Measurements from ENCODE around the gene DDX51.
A peak's percentile ranks its signal among the peaks of the same experiment; 100 is the strongest.
"Not testable (repeated sequence)": the region's sequence is repeated elsewhere in the genome, so short reads cannot be mapped to it uniquely, and the experiment has no call there.

DDX51 gene

GRCh38 chr12:132154941-132155770 is 11.0 kb upstream of the DDX51 start:
- DNase-seq (ENCODE audit: low spot score): no peak

DNA sequence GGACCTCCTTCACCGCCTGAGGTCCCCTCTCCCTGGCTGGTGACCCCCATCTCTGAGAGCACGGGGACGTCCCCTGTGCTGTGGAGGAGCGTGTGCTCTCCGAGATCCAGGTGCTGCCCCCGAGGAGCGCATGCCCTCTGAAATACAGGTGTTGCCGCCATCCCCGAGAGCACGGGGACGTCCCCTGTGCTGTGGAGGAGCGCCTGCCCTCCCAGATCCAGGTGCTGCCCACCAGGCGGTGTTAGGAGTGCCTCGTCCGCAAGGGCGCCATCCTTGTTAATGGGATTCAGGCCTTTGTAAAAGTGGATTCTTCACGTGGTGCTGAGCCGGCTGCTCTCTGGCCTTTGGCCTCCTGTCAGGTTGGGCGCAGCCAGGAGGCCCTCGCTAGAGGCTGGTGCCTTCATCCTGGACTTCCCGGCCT is 10.2 kb upstream of the DDX51 start:
- no peak for DNase-seq (ENCODE audit: low spot score)

GRCh38 chr12:132153501-132154340 is 9.6 kb upstream of the DDX51 start:
- DNase-seq (ENCODE audit: low spot score): peak; percentile 92

DNA sequence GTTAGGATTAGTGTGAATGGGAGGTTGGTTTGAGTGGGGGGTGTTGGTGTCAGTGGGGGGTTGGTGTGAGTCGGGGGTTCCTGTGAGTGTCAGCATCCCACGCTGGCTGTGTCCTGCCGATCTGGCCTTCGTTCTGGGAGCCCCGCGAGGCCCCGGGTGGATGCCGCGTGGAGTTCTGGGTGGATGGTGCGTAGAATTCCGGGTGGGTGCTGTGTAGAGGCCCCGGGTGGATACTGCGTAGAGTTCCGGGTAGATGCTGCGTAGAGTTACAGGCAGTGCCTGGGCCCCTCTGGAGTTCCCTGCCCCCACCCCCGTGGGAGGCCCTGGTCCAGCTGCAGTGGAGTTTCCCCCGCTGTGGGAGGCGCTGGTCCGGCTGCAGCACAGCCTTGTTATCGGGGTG is 8.8 kb upstream of the DDX51 start:
- DNase-seq (ENCODE audit: low spot score): no peak

DNA sequence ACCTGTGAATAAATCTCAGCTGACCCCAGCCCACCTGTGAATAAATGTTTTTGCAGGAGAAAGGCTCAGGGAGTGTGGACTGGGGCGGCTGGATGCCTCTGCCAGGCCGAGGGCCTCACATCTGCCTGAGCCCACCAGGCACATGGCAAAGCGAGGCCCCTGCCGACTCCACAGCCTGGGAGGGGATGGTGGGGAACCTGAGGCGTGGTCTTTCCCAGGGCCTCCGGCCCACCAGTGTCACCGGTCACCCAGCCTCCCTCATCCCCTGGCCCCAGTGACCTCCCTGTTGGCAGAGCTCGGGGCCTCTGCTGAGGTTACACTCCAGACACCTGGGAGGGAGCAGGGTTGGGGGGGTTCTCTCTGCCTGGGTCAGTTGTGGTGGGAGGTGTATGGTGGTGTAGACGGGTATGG is 8.3 kb upstream of the DDX51 start:
- no peak for DNase-seq (ENCODE audit: low spot score)

DNA sequence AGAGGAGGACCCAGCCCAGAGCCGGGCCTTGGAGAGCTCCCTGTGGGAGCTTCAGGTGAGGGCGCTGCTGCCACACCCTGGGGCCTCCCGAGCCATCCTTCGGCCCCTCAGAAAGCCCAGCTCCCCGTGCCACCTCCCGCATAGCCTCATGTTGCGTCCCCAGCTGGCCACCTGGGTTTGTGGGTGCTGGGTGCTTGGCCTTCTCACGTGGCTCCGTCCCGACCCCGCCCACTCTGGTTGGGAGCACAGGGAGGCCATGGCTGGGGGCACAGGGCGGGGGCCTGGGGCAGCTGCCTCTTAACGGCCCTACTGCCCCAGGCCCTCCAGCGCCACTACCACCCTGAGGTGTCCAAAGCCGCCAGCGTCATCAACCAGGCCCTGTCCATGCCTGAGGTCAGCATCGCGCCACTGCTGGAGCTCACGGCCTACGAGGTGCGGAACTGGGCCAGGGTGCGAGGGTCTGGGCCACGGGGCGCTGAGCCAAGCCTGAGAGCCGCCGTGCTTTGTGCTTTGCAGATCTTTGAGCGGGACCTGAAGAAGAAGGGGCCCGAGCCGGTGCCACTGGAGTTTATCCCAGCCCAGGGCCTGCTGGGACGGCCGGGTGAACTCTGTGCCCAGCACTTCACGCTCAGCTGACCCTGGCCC is 7.8 kb upstream of the DDX51 start:
- no peak for DNase-seq (ENCODE audit: low spot score)

DNA sequence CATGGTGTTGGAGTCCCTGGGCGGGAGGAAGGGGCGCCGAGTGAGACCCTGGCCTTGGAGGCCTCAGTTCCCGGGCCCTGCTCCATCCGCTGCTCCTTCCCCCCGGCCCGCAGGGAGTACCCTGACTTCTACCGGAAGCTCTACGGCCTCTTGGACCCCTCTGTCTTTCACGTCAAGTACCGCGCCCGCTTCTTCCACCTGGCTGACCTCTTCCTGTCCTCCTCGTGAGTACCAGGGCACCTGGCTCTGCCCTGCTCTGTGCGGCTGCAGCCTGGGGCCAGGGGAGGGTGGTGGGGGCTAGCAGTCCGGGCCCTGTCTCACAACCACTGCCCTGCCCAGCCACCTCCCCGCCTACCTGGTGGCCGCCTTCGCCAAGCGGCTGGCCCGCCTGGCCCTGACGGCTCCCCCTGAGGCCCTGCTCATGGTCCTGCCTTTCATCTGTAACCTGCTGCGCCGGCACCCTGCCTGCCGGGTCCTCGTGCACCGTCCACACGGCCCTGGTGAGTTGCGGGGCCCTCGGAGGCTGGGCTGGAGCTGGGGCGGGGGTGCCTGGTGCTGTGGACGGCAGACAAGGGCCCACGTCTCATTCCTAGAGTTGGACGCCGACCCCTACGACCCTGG is 7.1 kb upstream of the DDX51 start:
- DNase-seq (ENCODE audit: low spot score): no peak

GRCh38 chr12:132150780-132151144 is 6.6 kb upstream of the DDX51 start:
- DNase-seq (ENCODE audit: low spot score): no peak

- not testable (repeated sequence) for DNase-seq (ENCODE audit: low spot score)
Measured at GRCh38 chr12:132149526-132149925, 5.4 kb upstream of the DDX51 start.

- no peak for DNase-seq (ENCODE audit: low spot score)
Measured at GRCh38 chr12:132148368-132149045, 4.4 kb upstream of the DDX51 start.

- DNase-seq (ENCODE audit: low spot score): no peak
Measured at GRCh38 chr12:132147423-132148367, 3.6 kb upstream of the DDX51 start.

- no peak for DNase-seq (ENCODE audit: low spot score)
Measured at GRCh38 chr12:132146772-132147422, 2.8 kb upstream of the DDX51 start.

DNA sequence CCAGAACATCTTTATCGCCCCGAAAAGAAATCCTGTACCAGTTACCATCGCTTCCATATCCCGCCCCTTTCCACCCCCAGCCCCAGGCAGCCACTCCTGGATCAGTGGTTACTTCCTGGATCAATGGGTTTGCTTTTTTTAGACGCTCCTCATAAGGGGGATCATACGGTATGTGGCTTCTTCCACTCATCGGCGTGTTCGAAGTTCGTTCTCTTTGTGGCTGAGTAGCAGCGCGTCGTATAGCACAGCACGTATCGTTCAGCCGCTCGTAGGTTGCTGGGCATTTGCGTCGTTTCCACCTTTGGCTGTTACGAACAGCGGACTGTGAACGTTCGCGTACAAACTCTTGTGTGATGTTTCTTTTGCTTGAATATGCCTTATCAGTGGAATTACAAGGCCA is 2.0 kb upstream of the DDX51 start:
- no peak for DNase-seq (ENCODE audit: low spot score)

DNA sequence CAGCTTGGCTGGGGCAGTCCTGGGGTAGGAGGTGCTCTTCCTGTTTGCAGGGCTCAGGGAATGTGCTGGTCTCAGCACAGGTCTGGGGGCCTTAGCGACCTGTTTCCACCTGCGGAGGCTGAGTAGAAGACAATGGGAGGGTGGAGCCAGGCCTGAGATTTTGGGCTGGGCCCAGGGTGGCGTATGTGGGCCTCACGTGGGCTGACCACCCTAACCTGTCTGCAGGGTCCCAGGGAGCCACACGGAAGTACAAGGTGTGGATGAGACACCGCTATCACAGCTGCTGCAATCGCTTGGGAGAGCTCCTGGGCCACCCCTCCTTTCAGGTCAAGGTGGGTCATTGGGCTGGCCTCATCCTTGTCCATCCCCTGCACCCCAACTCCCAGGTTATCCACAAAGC is 1.2 kb upstream of the DDX51 start:
- DNase-seq (ENCODE audit: low spot score): no peak

DNA sequence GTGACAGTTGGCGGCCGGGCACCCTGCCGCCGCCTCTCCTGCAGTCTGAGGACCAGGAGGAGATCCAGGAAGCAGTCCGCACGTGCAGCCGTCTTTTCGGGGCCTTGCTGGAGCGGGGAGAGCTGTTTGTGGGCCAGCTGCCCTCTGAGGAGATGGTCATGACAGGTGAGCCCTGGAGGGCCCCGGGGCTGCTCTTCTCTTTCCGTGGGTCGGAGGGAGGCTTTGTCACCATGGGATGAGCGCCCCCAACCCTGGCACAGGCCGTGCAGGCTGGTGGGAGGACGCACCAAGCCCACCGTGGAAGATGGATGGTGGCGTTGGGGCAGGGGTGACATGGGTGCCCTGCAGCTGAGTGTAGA is 670 bp upstream of the DDX51 start:
- no peak for DNase-seq (ENCODE audit: low spot score)

DNA sequence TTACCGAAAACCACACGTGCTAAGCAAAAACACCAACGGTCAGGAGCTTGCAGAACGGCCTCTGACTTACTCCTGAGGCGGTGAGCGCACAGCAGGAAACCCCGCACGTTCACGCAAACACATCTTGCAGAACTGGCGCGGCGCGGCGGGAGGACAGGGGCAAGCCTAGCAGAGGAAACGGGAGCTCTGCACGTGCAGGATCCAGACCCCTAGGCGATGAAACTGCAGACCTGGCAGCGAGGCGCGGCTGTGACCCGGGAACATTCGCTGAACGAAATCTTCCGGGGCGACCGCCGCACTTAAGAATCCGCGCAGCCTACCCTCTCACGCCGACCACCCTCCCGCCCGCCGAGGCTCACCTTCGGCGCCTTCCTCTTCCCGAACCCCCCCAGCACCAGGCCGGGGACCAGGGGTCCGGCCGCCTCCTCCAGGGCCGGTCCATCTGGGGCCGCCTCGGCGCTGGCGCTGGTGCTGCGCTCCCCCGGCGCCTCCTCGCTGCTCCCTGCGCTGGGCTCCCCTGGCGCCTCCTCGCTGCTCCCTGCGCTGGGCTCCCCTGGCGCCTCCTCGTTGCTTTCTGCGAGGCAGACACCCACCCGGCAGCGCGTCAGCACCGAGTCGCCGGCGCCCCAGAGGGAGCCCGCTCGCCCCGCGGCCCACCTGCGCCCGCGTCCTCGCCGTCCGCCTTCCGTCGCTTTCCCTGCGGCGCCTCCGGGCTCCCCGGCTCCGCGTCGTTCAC is 615 bp downstream of the DDX51 start:
- DNase-seq (ENCODE audit: low spot score): peak; percentile 40

DNA sequence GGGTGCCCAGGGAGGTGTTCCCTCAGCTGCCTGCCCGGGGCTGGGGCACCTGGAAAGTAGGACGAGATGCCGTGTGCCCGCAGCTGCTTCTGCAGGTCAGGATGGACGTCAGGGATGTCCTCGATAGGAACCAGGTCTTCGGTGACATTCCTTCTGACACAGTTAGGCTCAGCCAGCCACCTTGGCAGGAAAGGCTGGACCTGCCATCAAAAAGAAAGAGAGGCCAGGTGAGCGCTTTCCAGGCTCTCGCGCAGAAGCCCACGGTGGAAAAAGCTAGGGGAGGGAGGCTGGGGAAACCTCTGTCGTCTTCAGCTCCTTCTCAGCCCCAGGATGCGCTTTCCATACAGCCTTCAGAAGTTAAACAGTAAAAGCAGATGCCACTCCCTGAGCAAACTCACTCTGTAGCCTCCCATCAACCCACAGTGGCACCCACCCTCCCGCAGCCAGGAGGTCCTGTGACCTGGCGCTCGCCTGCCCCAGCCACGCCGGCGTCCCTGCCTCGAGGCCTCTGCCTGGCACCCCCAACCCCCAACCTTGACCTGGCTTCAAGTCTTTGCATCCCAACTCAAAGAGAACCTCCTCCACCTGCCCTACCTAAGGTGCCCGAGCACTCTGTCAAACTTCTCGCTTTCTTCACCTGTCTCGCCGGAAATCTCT is 1.3 kb downstream of the DDX51 start:
- no peak for DNase-seq (ENCODE audit: low spot score)

- DNase-seq (ENCODE audit: low spot score): no peak
Measured at GRCh38 chr12:132141976-132142678, 2.0 kb downstream of the DDX51 start.
